HepG2 (cell line): Measurements from ENCODE around the gene VPS25. TPM values are rescaled to one million over a fixed set of nuclear protein-coding genes. Genes with fewer than 3 reads are reported as not detected.

Experiments used
- ATAC-seq: fragments of 200-7000 bp; cut with Tn5 transposase; 3 replicates; pipeline ENCODE4 v1.9.1; 2020; ENCODE audit warnings: mild to moderate bottlenecking, moderate library complexity
- BruUV-seq: library from RNA; stranded (reverse); fragments of 400-500 nt; replicated peaks from 2 replicates; lab custom pipeline; 2021; lab: Mats Ljungman, UMichigan
- CTCF ChIA-PET: fragments of 300-600 bp; formaldehyde crosslinking; extraction: SDS; loops from one replicate; lab custom pipeline; 2021; ENCODE audit warnings: low total read pairs, inconsistent platforms, low intra/inter-chr PET ratio; lab: Yijun Ruan, JAX
- POLR2A ChIA-PET: fragments of 350-600 bp; sonication (Branson Sonifier 250); formaldehyde crosslinking; loops from one replicate; lab custom pipeline; 2020; ENCODE audit warnings: antibody characterized with exemption, inconsistent platforms; lab: Yijun Ruan, JAX
- DNase-seq: peaks from one replicate; pipeline ENCODE4 v3.0.0-alpha.2; 2015; ENCODE audit warnings: low spot score
- FAIRE-seq: peaks from 3 replicates; lab custom pipeline; 2011; peaks lifted over from hg19 to GRCh38; lab: Jason Lieb, UNC
- H2AFZ ChIP-seq: one replicate; pipeline ENCODE4 v1.6.1; 2011; ENCODE audit warnings: low read length, inconsistent platforms
- H3K27ac ChIP-seq: fragments of 300-600 bp; 3 replicates; pipeline ENCODE4 v1.8.0; 2011; ENCODE audit warnings: mixed run types, mild to moderate bottlenecking, mixed read lengths, low read length, inconsistent platforms; ENCODE audit not compliant: insufficient read depth; ENCODE audit errors: extremely low read length
- H3K27me3 ChIP-seq, 2 experiments: fragments of 200-600 bp in 1 of 2; 2 replicates in 1 of 2; 3 replicates in 1 of 2; pipeline versions ENCODE4 v1.6.0 to v1.8.0; 2011; ENCODE audit warnings: low read length in 2 of 2, mild to moderate bottlenecking in 2 of 2, moderate library complexity in 2 of 2, inconsistent platforms in 1 of 2; ENCODE audit not compliant: insufficient read depth in 2 of 2, control insufficient read depth in 1 of 2
- H3K36me3 ChIP-seq, 2 experiments: fragments of 200-600 bp in 1 of 2; replicated peaks in 1 of 2; 2 replicates in 1 of 2; 3 replicates in 1 of 2; pipeline versions ENCODE4 v1.5.1 to v1.8.0; 2011; ENCODE audit warnings: low read length in 2 of 2, inconsistent platforms in 1 of 2; ENCODE audit not compliant: insufficient read depth in 2 of 2, control insufficient read depth in 1 of 2
- H3K4me1 ChIP-seq: 2 replicates; pipeline ENCODE4 v1.5.1; 2012; ENCODE audit warnings: low read length, inconsistent platforms; ENCODE audit not compliant: insufficient read depth
- H3K4me2 ChIP-seq: 2 replicates; pipeline ENCODE4 v1.6.0; 2011; ENCODE audit warnings: low read depth, low read length, inconsistent platforms
- H3K4me3 ChIP-seq, 3 experiments: fragments of 200-600 bp in 1 of 3; sonication (generic), shearing (Covaris generic) in 1 of 3; replicated peaks in 1 of 3; 2 replicates each; pipeline ENCODE4 v1.5.1; 2011 to 2016; ENCODE audit warnings: low read length in 3 of 3, inconsistent platforms in 2 of 3, low read depth in 2 of 3, mild to moderate bottlenecking in 2 of 3, control low read depth in 1 of 3, mixed read lengths in 1 of 3; ENCODE audit not compliant: insufficient read depth in 1 of 3
- H3K79me2 ChIP-seq: one replicate; pipeline ENCODE4 v1.6.1; 2011; ENCODE audit warnings: low read length, inconsistent platforms; ENCODE audit not compliant: insufficient read depth
- H3K9ac ChIP-seq: 2 replicates; pipeline ENCODE4 v1.6.0; 2011; ENCODE audit warnings: mild to moderate bottlenecking, low read depth, low read length, inconsistent platforms; ENCODE audit not compliant: insufficient read depth
- H3K9me3 ChIP-seq: 2 replicates; pipeline ENCODE4 v1.5.1; 2012; ENCODE audit warnings: mild to moderate bottlenecking, low read length
- H4K20me1 ChIP-seq: 2 replicates; pipeline ENCODE4 v1.6.0; 2011; ENCODE audit warnings: inconsistent platforms, mild to moderate bottlenecking, low read length, moderate library complexity; ENCODE audit not compliant: insufficient read depth
- FLYWCH1 ChIP-seq: sonication (generic); formaldehyde crosslinking; IDR thresholded peaks from 2 replicates; pipeline ENCODE4 v1.8.1; 2023; ENCODE audit warnings: mild to moderate bottlenecking, missing genetic modification reagents
- HIVEP1 ChIP-seq: sonication (generic); formaldehyde crosslinking; IDR thresholded peaks from 2 replicates; pipeline ENCODE4 v1.4.0; 2020; ENCODE audit warnings: mild to moderate bottlenecking, missing genetic modification reagents
- JUND ChIP-seq: sonication (generic); formaldehyde crosslinking; IDR thresholded peaks from 2 replicates; pipeline ENCODE4 v1.8.0; 2022; ENCODE audit warnings: mild to moderate bottlenecking, missing genetic modification reagents
- MAFF ChIP-seq: IDR thresholded peaks from 2 replicates; pipeline ENCODE4 v1.6.1; 2011; ENCODE audit warnings: low read depth, low read length, improper control_type of control experiment
- MATR3 ChIP-seq: sonication (generic); formaldehyde crosslinking; IDR thresholded peaks from 2 replicates; pipeline ENCODE4 v1.4.0; 2020; ENCODE audit warnings: missing genetic modification reagents
- SRSF9 ChIP-seq: fragments of 200-400 bp; formaldehyde crosslinking; IDR thresholded peaks from 2 replicates; pipeline ENCODE4 v1.6.1; 2018; ENCODE audit warnings: borderline replicate concordance, mild to moderate bottlenecking, low read depth, low read length; ENCODE audit not compliant: insufficient read depth, poor library complexity, severe bottlenecking
- TBX2 ChIP-seq: sonication (generic); formaldehyde crosslinking; IDR thresholded peaks from 2 replicates; pipeline ENCODE4 v1.5.0; 2020; ENCODE audit warnings: missing genetic modification reagents, mild to moderate bottlenecking, borderline replicate concordance
- ZNF207 ChIP-seq: fragments of 450-650 bp; IDR thresholded peaks from 2 replicates; pipeline ENCODE4 v1.6.1; 2016; ENCODE audit warnings: antibody characterized with exemption, borderline replicate concordance
- ZNF354B ChIP-seq: sonication (generic); formaldehyde crosslinking; IDR thresholded peaks from 2 replicates; pipeline ENCODE4 v1.8.0; 2022; ENCODE audit warnings: mild to moderate bottlenecking, missing genetic modification reagents
- ZNF615 ChIP-seq: sonication (generic); formaldehyde crosslinking; IDR thresholded peaks from 2 replicates; pipeline ENCODE4 v1.5.0; 2020; ENCODE audit warnings: mild to moderate bottlenecking, missing genetic modification reagents, borderline replicate concordance
- ZNF724P ChIP-seq: sonication (generic); formaldehyde crosslinking; IDR thresholded peaks from 2 replicates; pipeline ENCODE4 v1.8.0; 2022; ENCODE audit warnings: missing genetic modification reagents, borderline replicate concordance
- ZNF792 ChIP-seq: IDR thresholded peaks from 2 replicates; pipeline ENCODE4 v1.6.1; 2016
- WGBS: methylation state at CpG from one replicate; pipeline ENCODE4 v1.1.6; 2017; ENCODE audit warnings: low lambda C conversion rate; 5-methylcytosine and 5-hydroxymethylcytosine counted together
- in situ Hi-C: cut with HindIII; loops from 2 replicates; pipeline ENCODE4 v1.10.0; 2017; ENCODE audit warnings: low pct_unique_long_range_greater_than_20kb; ENCODE audit not compliant: extremely low pct_ligation_motif_present
- intact Hi-C: fragments of 100-400 bp; cut with micrococcal nuclease; formaldehyde crosslinking; loops from one replicate; pipeline ENCODE4 v1.10.0; 2022; ENCODE audit not compliant: unreplicated experiment
- polyA plus RNA-seq, 8 experiments: library from polyadenylated mRNA; depleted of rRNA in 3 of 8; stranded (reverse) in 7 of 8; unstranded in 1 of 8; fragments of >200 nt; fragmentation: Illumina TruSeq in 4 of 8; extraction: Trizol in 4 of 8; gene quantifications; 2 replicates each; pipeline versions ENCODE4 v1.2.1 to v1.2.3, GENCODE V29; 2011 to 2016; ENCODE audit warnings: low read depth in 4 of 8, missing spikeins in 1 of 8, mixed read lengths in 1 of 8; ENCODE audit not compliant: insufficient read depth in 1 of 8
- total RNA-seq, 5 experiments: library from RNA; depleted of rRNA; stranded (reverse); fragments of >200 nt; fragmentation: Illumina TruSeq; extraction: Trizol; gene quantifications; 2 replicates each; pipeline ENCODE4 v1.2.3, GENCODE V29; 2016; ENCODE audit warnings: low read depth in 1 of 5
- TF ChIP-seq, protein P1 (sequence below): sonication (generic); formaldehyde crosslinking; IDR thresholded peaks from 2 replicates; pipeline ENCODE4 v1.5.1; 2020; ENCODE audit warnings: missing genetic modification reagents, mild to moderate bottlenecking, borderline replicate concordance
- TF ChIP-seq, protein P2 (sequence below): IDR thresholded peaks from 2 replicates; pipeline ENCODE4 v1.6.1; 2012; ENCODE audit warnings: low read length, improper control_type of control experiment

Gene VPS25
- total and polyA plus RNA-seq, 2 of the 13 experiments (the other 11 are each of a cell fraction or from before 2014, with no cell fraction given), result 161 to 249 TPM

DNA sequence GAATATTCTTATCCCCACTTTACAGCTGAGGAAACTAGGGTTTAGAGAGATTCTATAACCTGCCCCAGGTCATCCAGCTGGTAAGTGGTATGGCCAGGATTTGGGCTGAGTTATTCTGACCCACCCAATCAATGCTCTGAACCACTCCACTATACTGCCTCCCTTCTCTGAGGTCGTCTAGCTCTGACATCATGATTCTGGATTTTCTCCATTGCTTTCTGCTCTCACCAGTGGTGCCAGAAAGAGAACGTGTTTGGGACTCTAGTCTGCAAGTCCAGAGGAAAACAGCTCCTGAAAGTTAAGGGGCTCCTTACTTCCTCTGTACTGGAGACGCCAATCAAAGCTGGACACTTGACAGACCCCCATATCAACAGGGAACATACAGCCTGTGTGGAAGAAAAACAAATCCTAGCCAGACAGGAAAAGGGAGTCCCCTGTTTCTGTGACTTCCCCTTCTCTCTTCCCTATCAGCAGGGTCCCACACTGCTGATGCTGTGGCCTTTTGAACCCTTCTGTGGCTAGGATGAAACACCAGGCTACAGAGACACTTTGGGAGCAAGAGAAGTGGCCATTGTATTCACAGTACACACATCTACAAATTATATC is 22.4 kb upstream of the VPS25 start:
- Histone ChIP-seq H3K4me2 (peak overlapping the region; percentile 14), H3K27ac (no peak overlapping the region), H3K27me3 (no peaks in the 10 kb centered on the region), H3K4me3 (no peak overlapping the region), H3K79me2 (no peaks in the 10 kb centered on the region), H3K4me1 (peaks cover 40% of the 10 kb centered on the region), H4K20me1 (no peaks in the 10 kb centered on the region), H3K9me3 (no peaks in the 10 kb centered on the region), H3K9ac (no peak overlapping the region), H2AFZ (no peak overlapping the region), H3K36me3 (no peaks in the 10 kb centered on the region)
- intact Hi-C loops (no loop called here), in situ Hi-C loops (no loop called here)
- ChIA-PET CTCF (no interaction called here), POLR2A (interaction anchor here (0.6 to 4.4 kb wide), 10 partner anchors 10 to 374 kb away, joined by 3 to 45 read pairs (median 6); partner anchors contain the start of genes BECN1, BRCA1, CNTD1 and COA3)
- DNase-seq (no peak), ATAC-seq (0 out of 3 replicates have a peak, but pooled peaks have one; percentile 11), FAIRE-seq (no peak)
- TF ChIP-seq ZNF354B (CRISPR knock-in tag) (no peak), TBX2 (CRISPR knock-in tag) (0 out of 2 replicates have a peak, but pooled peaks have one; percentile 4)
- WGBS, result 49% methylated on average over 3 of the region's 3 CpGs
- BruUV-seq, result no TSS peak

DNA sequence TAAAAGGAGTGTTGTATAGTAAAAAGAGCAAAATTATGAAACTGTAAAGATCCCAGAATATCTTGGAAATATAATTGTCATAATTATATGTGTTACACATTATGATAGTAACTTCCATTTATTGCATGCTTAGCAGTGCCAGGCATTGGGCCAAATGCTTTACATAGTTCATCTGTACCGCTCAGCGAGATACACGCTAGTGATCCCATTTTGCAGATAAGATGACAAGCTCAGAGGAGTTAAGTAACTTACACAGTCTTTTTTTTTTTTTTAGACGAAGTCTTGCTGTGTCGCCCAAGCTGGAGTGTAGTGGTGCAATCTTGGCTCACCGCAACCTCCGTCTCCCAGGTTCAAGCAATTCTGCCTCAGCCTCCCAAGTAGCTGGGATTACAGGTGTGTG is 21.6 kb upstream of the VPS25 start:
- no peak for ATAC-seq
- H2AFZ ChIP-seq, result no peak overlapping the region
- no peak overlapping the region for H3K4me2 ChIP-seq
- in situ Hi-C loops (no loop called here), intact Hi-C loops (no loop called here)
- ChIA-PET CTCF (no interaction called here), POLR2A (no interaction called here)
- H3K36me3 ChIP-seq, result no peaks in the 10 kb centered on the region
- no peak overlapping the region for H3K4me3 ChIP-seq
- no peaks in the 10 kb centered on the region for H3K9me3 ChIP-seq
- no peaks in the 10 kb centered on the region for H3K79me2 ChIP-seq
- no peaks in the 10 kb centered on the region for H3K27me3 ChIP-seq
- 70% methylated on average over 7 of the region's 7 CpGs for WGBS
- FAIRE-seq, result no peak
- H3K27ac ChIP-seq, result no peak overlapping the region
- H4K20me1 ChIP-seq, result no peaks in the 10 kb centered on the region
- H3K9ac ChIP-seq, result no peak overlapping the region
- peaks cover 40% of the 10 kb centered on the region for H3K4me1 ChIP-seq
- no peak for DNase-seq
- no TSS peak for BruUV-seq
- TF ChIP-seq JUND (CRISPR knock-in tag) (no peak), HIVEP1 (CRISPR knock-in tag) (no peak), FLYWCH1 (CRISPR knock-in tag) (no peak), ZNF724P (CRISPR knock-in tag) (no peak), SRSF9 (no peak), ZNF792 (CRISPR knock-in tag) (no peak), MATR3 (CRISPR knock-in tag) (no peak), ZNF207 (no peak), ZNF615 (no peak), MAFF (no peak)
- TF ChIP-seq, protein P1, sequence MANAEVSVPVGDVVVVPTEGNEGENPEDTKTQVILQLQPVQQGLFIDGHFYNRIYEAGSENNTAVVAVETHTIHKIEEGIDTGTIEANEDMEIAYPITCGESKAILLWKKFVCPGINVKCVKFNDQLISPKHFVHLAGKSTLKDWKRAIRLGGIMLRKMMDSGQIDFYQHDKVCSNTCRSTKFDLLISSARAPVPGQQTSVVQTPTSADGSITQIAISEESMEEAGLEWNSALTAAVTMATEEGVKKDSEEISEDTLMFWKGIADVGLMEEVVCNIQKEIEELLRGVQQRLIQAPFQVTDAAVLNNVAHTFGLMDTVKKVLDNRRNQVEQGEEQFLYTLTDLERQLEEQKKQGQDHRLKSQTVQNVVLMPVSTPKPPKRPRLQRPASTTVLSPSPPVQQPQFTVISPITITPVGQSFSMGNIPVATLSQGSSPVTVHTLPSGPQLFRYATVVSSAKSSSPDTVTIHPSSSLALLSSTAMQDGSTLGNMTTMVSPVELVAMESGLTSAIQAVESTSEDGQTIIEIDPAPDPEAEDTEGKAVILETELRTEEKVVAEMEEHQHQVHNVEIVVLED (CRISPR knock-in tag), result no peak
- TF ChIP-seq, protein P2, sequence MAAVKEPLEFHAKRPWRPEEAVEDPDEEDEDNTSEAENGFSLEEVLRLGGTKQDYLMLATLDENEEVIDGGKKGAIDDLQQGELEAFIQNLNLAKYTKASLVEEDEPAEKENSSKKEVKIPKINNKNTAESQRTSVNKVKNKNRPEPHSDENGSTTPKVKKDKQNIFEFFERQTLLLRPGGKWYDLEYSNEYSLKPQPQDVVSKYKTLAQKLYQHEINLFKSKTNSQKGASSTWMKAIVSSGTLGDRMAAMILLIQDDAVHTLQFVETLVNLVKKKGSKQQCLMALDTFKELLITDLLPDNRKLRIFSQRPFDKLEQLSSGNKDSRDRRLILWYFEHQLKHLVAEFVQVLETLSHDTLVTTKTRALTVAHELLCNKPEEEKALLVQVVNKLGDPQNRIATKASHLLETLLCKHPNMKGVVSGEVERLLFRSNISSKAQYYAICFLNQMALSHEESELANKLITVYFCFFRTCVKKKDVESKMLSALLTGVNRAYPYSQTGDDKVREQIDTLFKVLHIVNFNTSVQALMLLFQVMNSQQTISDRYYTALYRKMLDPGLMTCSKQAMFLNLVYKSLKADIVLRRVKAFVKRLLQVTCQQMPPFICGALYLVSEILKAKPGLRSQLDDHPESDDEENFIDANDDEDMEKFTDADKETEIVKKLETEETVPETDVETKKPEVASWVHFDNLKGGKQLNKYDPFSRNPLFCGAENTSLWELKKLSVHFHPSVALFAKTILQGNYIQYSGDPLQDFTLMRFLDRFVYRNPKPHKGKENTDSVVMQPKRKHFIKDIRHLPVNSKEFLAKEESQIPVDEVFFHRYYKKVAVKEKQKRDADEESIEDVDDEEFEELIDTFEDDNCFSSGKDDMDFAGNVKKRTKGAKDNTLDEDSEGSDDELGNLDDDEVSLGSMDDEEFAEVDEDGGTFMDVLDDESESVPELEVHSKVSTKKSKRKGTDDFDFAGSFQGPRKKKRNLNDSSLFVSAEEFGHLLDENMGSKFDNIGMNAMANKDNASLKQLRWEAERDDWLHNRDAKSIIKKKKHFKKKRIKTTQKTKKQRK, result no peak
